HCT116 (cell line): ENCODE measurements around the gene MTOR.

Experiments
- CEBPB ChIP-seq: IDR thresholded peaks from 2 replicates; pipeline ENCODE4 v1.6.1; 2012; ENCODE audit warnings: low read depth
- CTCF ChIP-seq, 3 experiments: fragments of 200-600 bp in 1 of 3; sonication (generic) in 1 of 3; IDR thresholded peaks in 2 of 3; conservative IDR thresholded peaks in 1 of 3; 2 replicates each; pipeline ENCODE4 v1.5.1; 2012 to 2017; ENCODE audit warnings: low read depth in 2 of 3, low read length in 2 of 3, antibody characterized with exemption in 1 of 3, borderline replicate concordance in 1 of 3, control low read depth in 1 of 3, mild to moderate bottlenecking in 1 of 3, mixed read lengths in 1 of 3, mixed run types in 1 of 3, moderate library complexity in 1 of 3; ENCODE audit not compliant: insufficient read depth in 1 of 3
- EZH2 ChIP-seq: fragments of 200-600 bp; sonication (generic); IDR thresholded peaks from 2 replicates; pipeline ENCODE4 v1.6.1; 2017; ENCODE audit warnings: antibody characterized with exemption, mixed run types
- EZH2phosphoT487 ChIP-seq: fragments of 200-600 bp; IDR thresholded peaks from 2 replicates; pipeline ENCODE4 v1.6.1; 2018; ENCODE audit warnings: antibody characterized with exemption, borderline replicate concordance
- JUND ChIP-seq: IDR thresholded peaks from 2 replicates; pipeline ENCODE4 v1.6.1; 2012
- POLR2A ChIP-seq: IDR thresholded peaks from 2 replicates; pipeline ENCODE4 v1.7.0; 2011; ENCODE audit warnings: borderline replicate concordance; ENCODE audit not compliant: insufficient read depth, insufficient read length; ENCODE audit errors: extremely low read depth
- POLR2AphosphoS5 ChIP-seq: IDR thresholded peaks from 2 replicates; pipeline ENCODE4 v1.6.1; 2011; ENCODE audit warnings: mild to moderate bottlenecking, low read depth, low read length, moderate library complexity
- REST ChIP-seq: IDR thresholded peaks from 2 replicates; pipeline ENCODE4 v1.6.1; 2012; ENCODE audit warnings: low read depth
- SRF ChIP-seq: IDR thresholded peaks from 2 replicates; pipeline ENCODE4 v1.6.1; 2012; ENCODE audit warnings: low read depth
- YY1 ChIP-seq: IDR thresholded peaks from 2 replicates; pipeline ENCODE4 v1.6.1; 2011; ENCODE audit warnings: low read length, low read depth, moderate library complexity, mild to moderate bottlenecking; ENCODE audit not compliant: insufficient replicate concordance; ENCODE audit errors: extremely low read depth
- ZNF274 ChIP-seq: fragments of 200-500 bp; sonication (Bioruptor generic); IDR thresholded peaks from 2 replicates; pipeline ENCODE4 v1.6.1; 2014; ENCODE audit warnings: mild to moderate bottlenecking, low read depth, low read length, inconsistent platforms

- TF ChIP-seq REST, result no peak
- no peak for TF ChIP-seq CTCF (IDR thresholded peaks at IDR 0.05 in 2 of 3, conservative IDR thresholded peaks at IDR 0.05 in 1 of 3; ENCODE audit: borderline replicate concordance in 1 of 3, insufficient read depth in 1 of 3, low read depth in 2 of 3, low read length in 2 of 3)
- TF ChIP-seq CEBPB, result no peak
- no peak for TF ChIP-seq YY1
- TF ChIP-seq EZH2, result no peak
- TF ChIP-seq JUND, result no peak
- TF ChIP-seq ZNF274, result no peak
- TF ChIP-seq EZH2phosphoT487, result no peak
- no peak for TF ChIP-seq SRF
- no peak for TF ChIP-seq POLR2A
- no peak for TF ChIP-seq POLR2AphosphoS5
Observed at GRCh38 chr1:11280719-11281376, 18.5 kb upstream of the MTOR start.
